Ovary (tissue), 9 donors: Measurements from ENCODE around the gene GLT8D1. TPM values are rescaled to one million over a fixed set of nuclear protein-coding genes. Genes with fewer than 3 reads are reported as not detected.

Experiments used
- DNase-seq, 5 donors: peaks; one replicate each; pipeline ENCODE4 v3.0.0-alpha.2; 2019 to 2020
- H3K27ac ChIP-seq, 2 donors: fragments of 200-600 bp; one replicate each; pipeline versions ENCODE4 v1.5.1 to v1.8.0; 2019 to 2022
- H3K27me3 ChIP-seq: fragments of 200-600 bp; one replicate; pipeline ENCODE4 v1.8.0; 2022
- H3K36me3 ChIP-seq: fragments of 200-600 bp; sonication (generic); one replicate; pipeline ENCODE4 v1.5.1; 2019
- H3K4me1 ChIP-seq: one replicate; pipeline ENCODE4 v1.8.1; 2013; ENCODE audit warnings: mild to moderate bottlenecking, moderate library complexity; ENCODE audit not compliant: insufficient read depth
- H3K4me3 ChIP-seq: fragments of 200-600 bp; sonication (generic); one replicate; pipeline ENCODE4 v1.5.1; 2017
- H3K9me3 ChIP-seq, 2 donors: fragments of 200-600 bp in 1 of 2; sonication (generic) in 1 of 2; one replicate each; pipeline versions ENCODE4 v1.5.1 to v1.8.1; 2013 to 2019; ENCODE audit warnings: mild to moderate bottlenecking in 1 of 2, moderate library complexity in 1 of 2
- CTCF ChIP-seq, 3 donors: fragments of 450-650 bp in 2 of 3; fragments of 200-600 bp in 1 of 3; IDR thresholded peaks; one replicate each; pipeline versions ENCODE4 v1.5.1 to v1.8.0; 2016 to 2022; ENCODE audit warnings: antibody characterized with exemption in 3 of 3, mild to moderate bottlenecking in 1 of 3
- EP300 ChIP-seq: sonication (generic); formaldehyde crosslinking; IDR thresholded peaks from one replicate; pipeline ENCODE4 v1.6.1; 2017; ENCODE audit warnings: antibody characterized with exemption
- POLR2A ChIP-seq: fragments of 450-650 bp; IDR thresholded peaks from one replicate; pipeline ENCODE4 v1.6.1; 2017; ENCODE audit warnings: antibody characterized with exemption, mild to moderate bottlenecking, moderate library complexity
- WGBS, 3 donors: extraction: QIAGEN DNeasy Blood & Tissue Kit in 1 of 3; methylation state at CpG; one replicate each; pipeline versions ENCODE4 v1.1.5 to v1.1.7; 2013 to 2017; 5-methylcytosine and 5-hydroxymethylcytosine counted together
- intact Hi-C, 4 donors: fragments of 100-400 bp; cut with DNase I; formaldehyde crosslinking; loops; one replicate each; pipeline versions ENCODE4 v1.11.0 to v1.15.1; 2022 to 2023
- polyA plus RNA-seq, 2 donors: library from polyadenylated mRNA; stranded (reverse); fragments of 200-250 nt in 1 of 2; fragments of 350-450 nt in 1 of 2; fragmentation: Illumina TruSeq in 1 of 2; extraction: RNeasy Lipid Tissue Mini Kit (QIAGEN cat#74804) in 1 of 2; gene quantifications; one replicate each; pipeline ENCODE4 v1.2.3, GENCODE V29; 2013 to 2014
- total RNA-seq, 7 donors: library from RNA; depleted of rRNA in 2 of 7; stranded (reverse); fragments of >200 nt in 2 of 7; fragmentation: NEBNext Ultra II Directional in 3 of 7; extraction: Animal tissue kit (Norgen Biotek cat#: 25700) in 3 of 7; gene quantifications; one replicate each; pipeline versions ENCODE4 v1.1.0 to v1.2.4, GENCODE V29; 2016 to 2023
- donor health status: DM: no; HTN: no; CAD: no; lungs with moderate emphysema.
- donor health status: DM: no; HTN: no; CAD: no.
- donor health status: Bipolar disorder and iron deficiency.
- donor health status: DM: yes; HTN: yes; CAD: no.
- donor health status: DM: no; HTN: no; CAD: no.
- donor health status: DM: yes; HTN: yes; CAD: no.

GLT8D1 gene
- total and polyA plus RNA-seq, 9 donors, result 42.3 to 72.9 (median 57.5) TPM

DNA sequence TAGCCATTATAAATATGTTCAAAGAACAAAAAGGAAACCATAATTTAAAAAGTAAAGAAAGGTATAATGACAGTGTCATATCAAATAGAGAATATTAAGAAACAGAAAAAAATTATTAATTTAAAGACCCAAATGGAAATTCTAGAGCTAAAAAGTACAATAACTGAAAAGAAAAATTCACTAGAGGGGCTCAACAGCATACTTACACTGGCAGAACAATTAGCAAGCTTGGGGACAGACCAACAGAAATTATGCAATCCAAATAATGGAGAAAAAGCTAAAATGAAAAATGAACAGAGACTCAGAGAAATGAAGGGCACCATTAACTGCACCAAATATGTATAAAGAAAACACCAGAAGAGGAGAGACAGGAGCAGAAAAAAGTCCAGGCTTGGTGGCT, 14.0 kb upstream of the GLT8D1 start:
- no peak for DNase-seq
- Histone ChIP-seq H3K27ac (no peak overlapping the region), H3K36me3 (no peaks in the 10 kb centered on the region), H3K4me3 (no peak overlapping the region), H3K4me1 (no peaks in the 10 kb centered on the region), H3K9me3 (no peaks in the 10 kb centered on the region), H3K27me3 (no peaks in the 10 kb centered on the region)
- TF ChIP-seq CTCF (IDR thresholded peaks at IDR 0.05) (no peak), EP300 (no peak), POLR2A (no peak)
- intact Hi-C loops, result no loop called here

DNA sequence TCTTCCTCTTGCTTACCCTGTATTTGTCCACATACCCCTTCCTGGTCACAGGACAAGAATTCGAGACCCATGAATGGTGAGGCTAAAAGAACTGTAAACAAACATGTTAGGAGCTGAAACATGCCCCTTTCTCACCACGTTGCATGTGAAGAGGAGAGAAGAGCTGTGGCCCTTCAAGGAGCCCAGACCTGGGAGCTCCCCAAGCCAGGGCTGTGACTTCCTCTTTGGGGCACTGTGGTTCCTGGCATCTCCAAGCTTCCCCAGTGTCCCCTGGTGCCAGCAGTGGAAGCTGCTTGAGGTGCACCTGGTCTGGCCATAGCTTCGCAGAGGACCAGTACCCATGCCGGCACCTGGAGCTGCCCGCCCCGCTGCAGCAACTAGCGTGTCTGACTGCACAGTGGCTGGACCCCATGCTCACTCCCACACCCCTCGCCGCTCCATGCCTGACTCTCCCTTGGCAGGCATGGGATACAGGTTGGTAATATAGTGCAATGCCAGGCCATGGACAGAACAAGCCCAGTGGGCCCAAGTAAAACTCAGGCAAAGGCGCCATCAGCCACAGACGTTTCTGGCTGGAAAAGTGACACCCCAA, 10.2 kb upstream of the GLT8D1 start:
- intact Hi-C loops, result no loop called here
- no peaks in the 10 kb centered on the region for H3K9me3 ChIP-seq
- TF ChIP-seq CTCF (IDR thresholded peaks at IDR 0.05), result no peak
- TF ChIP-seq EP300, result no peak
- TF ChIP-seq POLR2A, result no peak
- no peak overlapping the region for H3K27ac ChIP-seq
- no peak for DNase-seq
- no peaks in the 10 kb centered on the region for H3K4me1 ChIP-seq
- no peaks in the 10 kb centered on the region for H3K27me3 ChIP-seq
- H3K36me3 ChIP-seq, result no peaks in the 10 kb centered on the region
- whole genome bisulfite sequencing, 3 donors, result 85 to 90% (median 90%) methylated on average over 11 of the region's 11 CpGs
- H3K4me3 ChIP-seq, result no peak overlapping the region

- intact Hi-C loops, result no loop called here
- Histone ChIP-seq H3K4me1 (no peaks in the 10 kb centered on the region), H3K27ac (no peak overlapping the region), H3K27me3 (no peaks in the 10 kb centered on the region), H3K9me3 (no peaks in the 10 kb centered on the region), H3K36me3 (no peaks in the 10 kb centered on the region), H3K4me3 (no peak overlapping the region)
- WGBS, 3 donors, result 45 to 53% (median 49%) methylated on average over 36 to 39 of the region's 39 CpGs
- TF ChIP-seq EP300 (no peak), CTCF (IDR thresholded peaks at IDR 0.05) (no peak), POLR2A (no peak)
- no peak for DNase-seq
Observed at GRCh38 chr3:52714335-52715302, 9.0 kb upstream of the GLT8D1 start.

DNA sequence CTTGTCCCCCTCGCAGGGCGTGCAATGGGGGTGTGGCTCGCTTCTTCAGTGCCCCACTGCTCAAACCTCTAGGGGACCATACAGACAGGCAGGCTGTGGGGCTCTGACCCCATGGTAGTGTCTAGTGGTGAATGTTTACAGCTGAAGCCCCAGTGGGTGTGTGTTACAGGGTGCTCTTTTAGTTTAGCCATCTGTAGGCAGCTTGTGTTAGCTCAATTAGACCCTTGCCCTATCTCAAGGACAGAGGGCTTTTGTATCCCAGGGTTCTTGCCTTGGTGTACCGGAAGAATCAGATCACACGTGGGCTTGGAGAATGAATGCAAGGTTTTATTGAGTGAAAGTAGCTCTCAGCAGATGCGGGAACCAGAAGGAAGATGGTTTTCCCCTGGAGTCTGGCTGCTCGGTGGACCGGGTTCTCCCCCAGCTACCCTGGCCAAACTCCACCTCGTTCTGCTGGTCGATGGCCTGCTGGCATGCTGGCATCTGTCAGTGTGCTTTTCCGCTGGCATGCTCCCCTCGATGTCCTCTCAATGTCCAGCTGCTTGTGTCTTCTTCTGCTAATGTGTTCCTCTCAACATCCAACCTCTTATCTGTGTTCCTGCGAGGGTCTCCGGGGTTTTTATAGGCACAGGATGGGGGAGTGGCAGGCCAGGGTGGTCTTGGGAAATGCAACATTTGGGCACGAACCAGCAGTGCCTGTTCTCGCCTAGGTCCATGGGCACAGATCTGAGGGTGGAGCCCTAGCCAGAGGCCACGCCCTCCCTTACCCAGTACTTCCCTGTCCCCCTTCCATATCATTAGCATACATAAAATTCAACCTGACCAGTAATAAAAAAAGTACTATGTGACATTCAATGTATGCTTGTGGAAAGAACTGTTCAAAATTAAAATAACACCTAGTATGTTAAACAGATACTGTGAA, 7.0 kb upstream of the GLT8D1 start:
- 92 to 95% (median 92%) methylated on average over 17 of the region's 17 CpGs for WGBS, 3 donors
- Histone ChIP-seq H3K4me1 (no peaks in the 10 kb centered on the region), H3K27ac (no peak overlapping the region), H3K27me3 (no peaks in the 10 kb centered on the region), H3K4me3 (no peak overlapping the region), H3K9me3 (no peaks in the 10 kb centered on the region), H3K36me3 (no peaks in the 10 kb centered on the region)
- intact Hi-C loops, result no loop called here
- DNase-seq, result no peak
- no peak for TF ChIP-seq CTCF (IDR thresholded peaks at IDR 0.05)
- TF ChIP-seq POLR2A, result no peak
- TF ChIP-seq EP300, result no peak
